HEK293T (cell line): Measurements from ENCODE around the gene ZC3H12D.

Experiments used
- BHLHE40 ChIP-seq: fragments of 450-650 bp; IDR thresholded peaks from 2 replicates; pipeline ENCODE4 v1.6.1; 2016; ENCODE audit warnings: mild to moderate bottlenecking, moderate library complexity, borderline replicate concordance
- ELF4 ChIP-seq: fragments of 450-650 bp; IDR thresholded peaks from 2 replicates; pipeline ENCODE4 v1.6.1; 2017; ENCODE audit warnings: antibody characterized with exemption
- FOXM1 ChIP-seq: fragments of 450-650 bp; IDR thresholded peaks from 2 replicates; pipeline ENCODE4 v1.6.1; 2017; ENCODE audit warnings: mild to moderate bottlenecking, borderline replicate concordance
- SP1 ChIP-seq: fragments of 450-650 bp; IDR thresholded peaks from 2 replicates; pipeline ENCODE4 v1.6.1; 2017
- TARDBP ChIP-seq: fragments of 450-650 bp; IDR thresholded peaks from 2 replicates; pipeline ENCODE4 v1.6.1; 2016

DNA sequence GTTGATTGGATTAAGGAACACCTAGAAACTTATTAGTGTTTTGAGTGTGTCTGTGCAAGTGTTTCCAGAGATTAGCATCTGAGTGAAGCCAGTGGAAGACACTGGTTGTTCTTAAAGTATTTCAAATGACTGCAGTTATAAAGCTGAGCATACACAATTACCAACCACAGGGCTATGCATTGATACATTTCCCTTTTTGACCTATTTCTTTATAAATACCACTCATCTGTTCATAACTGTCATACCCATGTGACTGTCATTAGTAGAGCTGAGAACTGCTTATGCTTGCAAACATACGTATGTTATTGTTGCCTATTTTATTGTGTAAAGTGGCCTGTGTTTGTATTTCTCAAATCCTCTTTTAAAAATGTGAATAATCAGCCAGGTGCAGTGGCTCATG is 15.3 kb upstream of the ZC3H12D start:
- TF ChIP-seq FOXM1: no peak
- no peak for TF ChIP-seq BHLHE40
- no peak for TF ChIP-seq TARDBP
- no peak for TF ChIP-seq ELF4
- TF ChIP-seq SP1: no peak
